ENCODE data around the gene ATXN1.
"Not testable (repeated sequence)": the region's sequence is repeated elsewhere in the genome, so short reads cannot be mapped to it uniquely, and the experiment has no call there.

ATXN1 gene

DNA sequence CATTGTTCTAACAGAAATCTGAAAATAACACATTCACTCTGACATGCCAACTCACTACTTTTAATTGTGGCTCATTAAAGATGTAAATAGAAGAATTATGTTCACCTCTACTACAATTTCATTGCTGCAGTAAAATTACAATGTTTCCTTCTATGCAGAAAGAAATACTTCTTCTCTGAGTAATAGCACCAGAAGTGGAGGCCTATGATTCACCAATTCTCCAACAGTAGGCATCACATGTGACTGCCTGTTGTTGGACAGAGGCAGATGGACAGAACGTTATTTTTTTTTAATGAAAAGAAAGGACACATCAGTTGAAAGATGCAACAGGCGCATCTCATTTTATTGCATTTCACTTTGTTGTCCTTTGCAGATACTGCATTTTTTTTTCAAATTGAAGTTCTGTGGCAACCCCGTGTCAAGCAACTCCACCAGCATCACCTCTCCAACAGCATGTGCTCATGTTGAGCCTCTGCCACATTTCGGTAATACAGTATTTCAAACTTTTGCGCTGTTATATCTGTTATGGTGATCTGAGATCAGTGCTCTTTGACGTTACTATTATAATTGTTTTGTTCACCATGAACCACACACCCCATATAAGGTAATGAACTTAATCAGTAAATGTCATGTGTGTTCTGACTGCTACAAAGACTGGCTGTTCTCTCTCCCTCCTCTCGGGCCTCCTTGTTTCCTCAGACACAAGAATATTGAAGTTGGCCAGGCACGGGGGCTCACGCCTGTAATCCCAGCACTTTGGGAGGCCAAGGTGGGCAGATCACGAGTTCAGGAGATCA, 121.4 kb downstream of the ATXN1 start:
- Histone ChIP-seq H3K9me3 (ENCODE audit: low read length) (peaks cover 4% of the 10 kb centered on the region), H3K4me3 (ENCODE audit: low read depth in 1 of 2, low read length in 2 of 2) (no peak overlapping the region), H3K27me3 (ENCODE audit: control insufficient read depth in 1 of 2, insufficient read depth in 2 of 2, low read length in 2 of 2) (no peaks in the 10 kb centered on the region), H3K36me3 (ENCODE audit: insufficient read depth, low read length) (peaks cover 2% of the 10 kb centered on the region), H3K27ac (ENCODE audit: low read depth, low read length) (no peak overlapping the region), H3K9ac (ENCODE audit: low read length) (no peak overlapping the region), H3K4me1 (ENCODE audit: insufficient read depth, low read length) (peaks cover 4% of the 10 kb centered on the region)

DNA sequence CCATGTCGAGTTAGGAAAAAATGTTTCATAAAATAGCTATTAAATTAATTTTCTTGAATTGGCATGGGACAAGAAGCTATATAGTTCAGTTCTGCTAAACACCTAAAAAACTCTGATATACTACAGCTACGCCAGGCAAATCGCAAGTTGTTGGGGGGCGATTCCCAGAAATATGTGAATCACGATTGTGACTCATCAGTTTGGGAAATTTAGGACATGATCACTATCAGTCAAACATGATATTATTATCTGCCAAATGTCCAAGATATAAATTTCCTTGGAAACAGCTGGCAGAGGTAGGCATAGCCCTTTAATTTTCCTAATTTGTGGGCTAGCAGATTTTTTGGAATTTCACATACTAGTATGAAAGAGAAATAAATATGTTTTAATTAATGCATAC, 123.6 kb downstream of the ATXN1 start:
- Histone ChIP-seq H3K9me3 (ENCODE audit: low read length) (peaks cover 4% of the 10 kb centered on the region), H3K4me1 (ENCODE audit: insufficient read depth, low read length) (peaks cover 4% of the 10 kb centered on the region), H3K27ac (ENCODE audit: low read depth, low read length) (no peak overlapping the region), H3K27me3 (ENCODE audit: control insufficient read depth in 1 of 2, insufficient read depth in 2 of 2, low read length in 2 of 2) (no peaks in the 10 kb centered on the region), H3K9ac (ENCODE audit: low read length) (no peak overlapping the region), H3K36me3 (ENCODE audit: insufficient read depth, low read length) (no peaks in the 10 kb centered on the region), H3K4me3 (ENCODE audit: low read depth in 1 of 2, low read length in 2 of 2) (no peak overlapping the region)

DNA sequence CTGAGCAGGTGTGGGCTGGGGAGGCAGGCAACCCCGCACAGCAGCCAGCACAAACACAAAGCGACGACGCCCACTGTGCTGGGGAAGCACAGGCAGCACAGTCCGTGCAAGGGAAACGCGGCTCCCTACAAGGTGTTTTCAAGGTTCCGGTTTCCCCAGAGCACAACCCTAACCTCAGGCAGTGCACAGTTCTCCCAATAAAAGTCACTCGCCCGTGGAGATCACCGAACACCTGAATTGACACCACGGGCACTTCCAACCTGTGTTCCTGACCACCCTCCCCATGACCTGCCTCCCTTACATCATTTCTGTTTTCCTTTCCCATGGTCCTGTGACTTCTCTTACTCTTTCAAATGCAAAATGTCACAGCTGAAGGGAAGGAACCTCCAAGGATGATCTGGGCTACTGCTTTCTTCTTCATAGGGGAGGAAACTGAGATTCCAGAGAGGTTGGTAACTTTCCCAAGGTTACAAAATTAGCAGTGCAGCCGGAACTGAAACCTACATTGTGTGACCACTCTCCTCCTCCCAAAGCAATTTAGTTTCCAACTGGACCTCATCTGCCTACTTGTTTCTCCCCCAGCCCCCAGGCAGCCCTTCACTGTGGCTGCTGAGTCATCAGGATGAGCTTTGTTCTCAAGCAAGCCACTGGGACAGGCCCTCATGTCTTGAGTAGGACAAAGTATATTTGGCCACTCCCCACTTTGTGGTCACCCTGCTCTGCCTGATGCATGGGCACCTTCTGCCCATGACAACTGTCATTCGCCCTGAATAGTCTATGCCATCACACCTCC, 125.3 kb downstream of the ATXN1 start:
- H3K36me3 ChIP-seq (ENCODE audit: insufficient read depth, low read length) = no peaks in the 10 kb centered on the region
- H3K9ac ChIP-seq (ENCODE audit: low read length) = no peak overlapping the region
- no peaks in the 10 kb centered on the region for H3K27me3 ChIP-seq (ENCODE audit: control insufficient read depth in 1 of 2, insufficient read depth in 2 of 2, low read length in 2 of 2)
- H3K4me1 ChIP-seq (ENCODE audit: insufficient read depth, low read length) = peaks cover 4% of the 10 kb centered on the region
- H3K4me3 ChIP-seq (ENCODE audit: low read depth in 1 of 2, low read length in 2 of 2) = no peak overlapping the region
- no peak overlapping the region for H3K27ac ChIP-seq (ENCODE audit: low read depth, low read length)
- H3K9me3 ChIP-seq (ENCODE audit: low read length) = peaks cover 1% of the 10 kb centered on the region

DNA sequence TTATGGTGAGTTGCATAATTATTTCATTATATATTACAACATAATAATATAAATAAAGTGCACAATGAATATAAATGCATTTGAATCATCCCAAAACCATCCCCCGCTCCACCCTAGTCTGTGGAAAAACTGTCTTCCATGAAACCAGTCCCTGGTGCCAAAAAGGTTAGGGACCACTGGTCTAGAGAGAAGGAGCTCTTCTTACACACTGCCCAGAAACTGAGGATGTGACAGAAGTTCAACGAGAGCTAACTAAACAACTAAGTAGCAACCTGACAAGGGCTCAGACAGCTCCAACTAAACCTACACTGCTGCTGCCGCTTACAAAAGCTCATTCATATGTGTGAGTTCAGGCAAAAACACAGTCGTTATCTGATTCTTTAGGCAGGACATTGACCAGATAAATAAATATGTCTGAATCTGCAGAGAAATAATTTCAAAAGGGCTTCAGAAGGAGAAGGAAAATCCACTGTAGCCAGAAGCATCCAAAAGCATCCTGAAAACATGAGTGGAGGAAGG, 125.9 kb downstream of the ATXN1 start:
- no peak overlapping the region for H3K9ac ChIP-seq (ENCODE audit: low read length)
- H3K27me3 ChIP-seq (ENCODE audit: control insufficient read depth in 1 of 2, insufficient read depth in 2 of 2, low read length in 2 of 2) = no peaks in the 10 kb centered on the region
- peaks cover 4% of the 10 kb centered on the region for H3K4me1 ChIP-seq (ENCODE audit: insufficient read depth, low read length)
- no peaks in the 10 kb centered on the region for H3K9me3 ChIP-seq (ENCODE audit: low read length)
- H3K36me3 ChIP-seq (ENCODE audit: insufficient read depth, low read length) = peaks cover 1% of the 10 kb centered on the region
- no peak overlapping the region for H3K4me3 ChIP-seq (ENCODE audit: low read depth in 1 of 2, low read length in 2 of 2)
- H3K27ac ChIP-seq (ENCODE audit: low read depth, low read length) = no peak overlapping the region

DNA sequence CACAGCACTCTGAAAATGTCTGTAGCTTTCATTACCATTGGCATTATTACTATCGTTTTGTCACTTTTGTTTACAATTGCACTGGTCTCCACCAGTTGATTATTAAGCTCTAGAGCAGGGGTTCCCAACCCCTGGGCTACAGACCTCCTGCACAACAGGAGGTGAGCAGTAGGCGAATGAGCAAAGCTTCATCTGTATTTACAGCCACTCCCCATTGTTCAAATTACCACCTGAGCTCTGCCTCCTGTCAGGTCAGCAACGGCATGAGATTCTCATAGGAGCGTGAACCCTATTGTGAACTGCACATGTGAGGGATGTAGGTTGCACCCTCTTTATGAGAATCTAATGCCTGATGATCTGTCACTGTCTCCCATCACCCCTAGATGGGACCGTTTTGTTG, 126.4 kb downstream of the ATXN1 start:
- Histone ChIP-seq H3K36me3 (ENCODE audit: insufficient read depth, low read length) (peaks cover 5% of the 10 kb centered on the region), H3K4me3 (ENCODE audit: low read depth in 1 of 2, low read length in 2 of 2) (no peak overlapping the region), H3K4me1 (ENCODE audit: insufficient read depth, low read length) (peaks cover 4% of the 10 kb centered on the region), H3K27ac (ENCODE audit: low read depth, low read length) (no peak overlapping the region), H3K9me3 (ENCODE audit: low read length) (no peaks in the 10 kb centered on the region), H3K27me3 (ENCODE audit: control insufficient read depth in 1 of 2, insufficient read depth in 2 of 2, low read length in 2 of 2) (no peaks in the 10 kb centered on the region), H3K9ac (ENCODE audit: low read length) (no peak overlapping the region)

DNA sequence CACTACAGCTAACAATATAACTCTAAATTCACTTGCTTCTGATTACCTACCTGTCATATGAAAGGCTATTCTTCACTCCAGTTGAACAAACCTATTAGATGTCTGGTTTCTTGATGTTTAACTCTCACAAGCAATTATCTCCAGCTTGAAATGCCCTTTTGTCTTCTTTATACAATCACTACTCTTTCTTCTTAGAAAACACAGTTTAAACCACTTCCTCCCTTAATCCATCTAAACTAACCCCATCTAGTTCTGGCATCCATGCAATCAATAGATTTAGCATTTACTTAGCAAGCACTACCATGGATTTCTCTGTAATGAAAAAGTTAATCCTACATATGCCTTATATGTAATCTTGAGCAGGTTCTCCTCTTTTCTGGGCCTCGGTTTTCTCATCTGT, 127.3 kb downstream of the ATXN1 start:
- no peak overlapping the region for H3K27ac ChIP-seq (ENCODE audit: low read depth, low read length)
- no peaks in the 10 kb centered on the region for H3K27me3 ChIP-seq (ENCODE audit: control insufficient read depth in 1 of 2, insufficient read depth in 2 of 2, low read length in 2 of 2)
- peaks cover 5% of the 10 kb centered on the region for H3K36me3 ChIP-seq (ENCODE audit: insufficient read depth, low read length)
- peaks cover 4% of the 10 kb centered on the region for H3K4me1 ChIP-seq (ENCODE audit: insufficient read depth, low read length)
- H3K9ac ChIP-seq (ENCODE audit: low read length) = no peak overlapping the region
- H3K9me3 ChIP-seq (ENCODE audit: low read length) = no peaks in the 10 kb centered on the region
- no peak overlapping the region for H3K4me3 ChIP-seq (ENCODE audit: low read depth in 1 of 2, low read length in 2 of 2)

DNA sequence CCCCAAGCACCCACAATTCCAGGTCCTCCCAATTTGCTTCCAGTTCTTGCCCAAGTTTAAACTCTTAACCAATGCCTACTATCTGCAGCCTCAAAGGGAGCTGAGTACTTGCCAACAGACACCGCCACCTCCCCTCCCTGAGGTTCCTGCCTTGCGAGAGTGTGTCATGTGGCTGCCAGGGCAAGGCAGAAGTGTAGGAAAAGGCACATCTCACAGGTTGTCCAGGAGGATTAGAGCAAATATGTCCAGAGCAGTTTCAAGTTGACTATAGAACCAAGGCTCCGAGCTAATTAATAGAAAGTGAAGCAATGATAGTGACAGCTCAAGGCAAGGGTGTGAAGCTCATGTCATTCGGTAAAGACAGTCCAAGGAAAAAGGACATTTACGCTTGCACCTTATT, 127.8 kb downstream of the ATXN1 start:
- no peaks in the 10 kb centered on the region for H3K9me3 ChIP-seq (ENCODE audit: low read length)
- H3K4me3 ChIP-seq (ENCODE audit: low read depth in 1 of 2, low read length in 2 of 2) = no peak overlapping the region
- H3K4me1 ChIP-seq (ENCODE audit: insufficient read depth, low read length) = peaks cover 4% of the 10 kb centered on the region
- no peak overlapping the region for H3K27ac ChIP-seq (ENCODE audit: low read depth, low read length)
- no peaks in the 10 kb centered on the region for H3K27me3 ChIP-seq (ENCODE audit: control insufficient read depth in 1 of 2, insufficient read depth in 2 of 2, low read length in 2 of 2)
- no peak overlapping the region for H3K9ac ChIP-seq (ENCODE audit: low read length)
- peaks cover 5% of the 10 kb centered on the region for H3K36me3 ChIP-seq (ENCODE audit: insufficient read depth, low read length)

DNA sequence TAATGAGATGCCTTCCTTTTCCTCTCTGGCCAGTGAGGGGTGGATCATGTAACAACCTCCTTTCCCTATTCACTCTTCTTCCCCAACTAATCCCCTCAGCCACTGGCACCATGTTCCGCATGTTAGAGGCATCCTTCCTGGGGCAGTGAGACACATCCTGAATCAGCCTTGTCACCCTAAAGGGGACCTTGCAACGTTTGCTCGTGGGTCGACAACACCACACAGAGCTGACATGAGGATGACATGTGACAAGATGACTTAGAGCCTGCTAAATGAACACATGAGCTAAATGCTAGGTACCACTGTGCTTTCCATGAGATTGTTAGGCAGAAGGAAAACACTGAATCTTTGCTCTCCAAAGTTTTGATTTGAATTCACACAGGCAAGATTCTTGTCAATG, 129.2 kb downstream of the ATXN1 start:
- Histone ChIP-seq H3K4me1 (ENCODE audit: insufficient read depth, low read length) (peaks cover 4% of the 10 kb centered on the region), H3K27ac (ENCODE audit: low read depth, low read length) (no peak overlapping the region), H3K36me3 (ENCODE audit: insufficient read depth, low read length) (peaks cover 5% of the 10 kb centered on the region), H3K9ac (ENCODE audit: low read length) (no peak overlapping the region), H3K4me3 (ENCODE audit: low read depth in 1 of 2, low read length in 2 of 2) (no peak overlapping the region), H3K9me3 (ENCODE audit: low read length) (no peaks in the 10 kb centered on the region), H3K27me3 (ENCODE audit: control insufficient read depth in 1 of 2, insufficient read depth in 2 of 2, low read length in 2 of 2) (no peaks in the 10 kb centered on the region)

DNA sequence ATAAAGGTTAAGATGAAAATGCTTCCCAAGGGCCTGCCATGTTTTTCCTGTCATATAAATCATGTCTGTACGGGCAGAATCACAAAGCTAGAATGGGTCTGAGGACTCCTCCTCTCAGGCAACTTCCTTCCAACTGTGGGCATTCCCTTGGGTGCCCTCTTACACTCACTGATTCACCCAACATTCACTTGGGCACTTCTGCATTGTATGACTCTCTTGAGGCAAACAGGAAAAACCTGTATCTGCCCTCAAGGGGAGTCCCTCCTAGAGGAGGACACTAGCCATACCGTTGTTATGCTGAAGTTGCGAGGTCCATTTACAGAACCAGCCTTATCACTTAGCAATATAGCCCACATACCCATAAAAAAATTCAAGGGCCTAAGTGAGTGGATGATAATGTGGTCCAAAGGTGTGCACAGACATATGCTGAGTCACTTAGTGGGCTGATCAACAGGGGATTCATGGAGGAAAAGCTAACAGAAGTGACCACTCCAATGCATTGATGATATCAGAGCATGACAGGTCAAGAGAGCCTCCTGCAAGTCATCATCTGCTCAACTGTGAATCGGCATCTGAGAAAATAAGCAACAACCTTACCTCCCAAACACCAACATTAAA, 131.1 kb downstream of the ATXN1 start:
- Histone ChIP-seq H3K9ac (ENCODE audit: low read length) (no peak overlapping the region), H3K36me3 (ENCODE audit: insufficient read depth, low read length) (peaks cover 5% of the 10 kb centered on the region), H3K4me3 (ENCODE audit: low read depth in 1 of 2, low read length in 2 of 2) (no peak overlapping the region), H3K9me3 (ENCODE audit: low read length) (no peaks in the 10 kb centered on the region), H3K27me3 (ENCODE audit: control insufficient read depth in 1 of 2, insufficient read depth in 2 of 2, low read length in 2 of 2) (no peaks in the 10 kb centered on the region), H3K4me1 (ENCODE audit: insufficient read depth, low read length) (no peaks in the 10 kb centered on the region), H3K27ac (ENCODE audit: low read depth, low read length) (no peak overlapping the region)

DNA sequence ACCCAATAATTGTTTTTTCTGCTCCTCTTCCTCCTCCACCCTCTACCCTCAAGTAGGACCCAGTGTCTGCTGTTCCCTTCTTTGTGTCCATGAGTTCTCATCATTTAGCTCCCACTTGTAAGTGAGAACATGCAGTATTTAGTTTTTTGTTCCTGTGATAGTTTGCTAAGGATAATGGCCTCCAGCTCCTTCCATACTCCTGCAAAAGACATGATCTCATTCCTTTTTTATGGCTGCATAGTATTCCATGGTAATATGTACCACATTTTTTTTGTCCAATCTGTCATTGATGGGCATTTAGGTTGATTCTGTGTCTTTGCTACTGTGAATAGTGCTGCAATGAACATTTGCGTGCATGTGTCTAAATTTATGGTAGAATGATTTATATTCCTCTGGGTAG, 132.7 kb downstream of the ATXN1 start:
- H3K27ac ChIP-seq (ENCODE audit: low read depth, low read length); H3K9ac ChIP-seq (ENCODE audit: low read length); H3K27me3 ChIP-seq (ENCODE audit: control insufficient read depth in 1 of 2, insufficient read depth in 2 of 2, low read length in 2 of 2); H3K4me1 ChIP-seq (ENCODE audit: insufficient read depth, low read length); H3K36me3 ChIP-seq (ENCODE audit: insufficient read depth, low read length); H3K4me3 ChIP-seq (ENCODE audit: low read depth in 1 of 2, low read length in 2 of 2); H3K9me3 ChIP-seq (ENCODE audit: low read length): not testable (repeated sequence)

DNA sequence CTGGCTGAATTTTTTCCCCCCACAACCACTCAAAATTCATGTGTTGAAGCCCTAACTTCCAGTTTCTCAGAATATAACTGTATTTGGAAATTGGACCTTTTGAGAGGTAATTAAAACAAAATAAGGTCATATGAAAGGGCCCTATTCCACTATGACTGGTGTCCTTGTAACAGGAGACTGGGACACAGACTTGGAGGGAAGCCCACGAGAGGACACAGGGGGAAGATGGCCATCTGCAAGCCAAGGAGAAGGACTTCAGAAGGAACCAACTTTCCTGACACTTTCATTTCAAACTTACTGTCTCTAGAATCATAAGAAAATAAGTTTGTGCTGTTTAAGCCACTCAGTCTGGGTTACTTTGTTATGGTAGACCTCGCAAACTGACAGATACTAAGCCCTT, 134.6 kb downstream of the ATXN1 start:
- H3K9me3 ChIP-seq (ENCODE audit: low read length) = no peaks in the 10 kb centered on the region
- no peaks in the 10 kb centered on the region for H3K4me1 ChIP-seq (ENCODE audit: insufficient read depth, low read length)
- peaks cover 5% of the 10 kb centered on the region for H3K36me3 ChIP-seq (ENCODE audit: insufficient read depth, low read length)
- no peaks in the 10 kb centered on the region for H3K27me3 ChIP-seq (ENCODE audit: control insufficient read depth in 1 of 2, insufficient read depth in 2 of 2, low read length in 2 of 2)
- H3K27ac ChIP-seq (ENCODE audit: low read depth, low read length) = no peak overlapping the region
- no peak overlapping the region for H3K9ac ChIP-seq (ENCODE audit: low read length)
- no peak overlapping the region for H3K4me3 ChIP-seq (ENCODE audit: low read depth in 1 of 2, low read length in 2 of 2)
